ENCODE data around the gene ALDH5A1. TPM values are rescaled to one million over a fixed set of nuclear protein-coding genes. Genes with fewer than 3 reads are reported as not detected.

Gene ALDH5A1
- total and polyA plus RNA-seq, 2 of the 13 experiments (the other 11 are each of a cell fraction or from before 2014, with no cell fraction given): 12.8 to 32.5 TPM

DNA sequence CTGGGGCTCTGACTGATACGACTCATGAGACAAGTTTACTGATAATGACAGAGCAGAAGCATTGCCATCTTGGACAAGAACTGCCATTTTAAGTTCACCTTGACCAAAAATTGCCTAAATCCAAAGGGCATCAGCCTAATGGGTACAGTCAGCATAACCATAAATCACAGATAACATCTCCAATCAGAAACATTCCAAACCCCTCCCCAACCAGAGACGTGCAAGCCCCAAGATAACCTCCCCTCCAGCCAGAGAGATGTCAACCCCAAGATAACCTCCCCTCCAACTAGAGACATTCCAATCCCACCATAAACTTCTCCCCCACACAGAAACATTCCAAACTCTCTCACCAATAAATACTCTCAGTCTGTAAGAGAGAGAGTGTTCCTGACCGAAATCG lies 15.9 kb upstream of the ALDH5A1 start:
- no peak for DNase-seq (ENCODE audit: low spot score)
- ATAC-seq: no peak
- ChIA-PET POLR2A (interaction anchor here (3.1 kb wide), 1 partner anchor 16 kb away, joined by 7 read pairs; the partner anchor contains the start of gene ALDH5A1), CTCF (ENCODE audit: low intra/inter-chr PET ratio, low total read pairs) (no interaction called here)
- no TSS peak for BruUV-seq (replicated peaks)
- H3K27me3 ChIP-seq (ENCODE audit: control insufficient read depth in 1 of 2, insufficient read depth in 2 of 2, low read length in 2 of 2): no peaks in the 10 kb centered on the region
- no peak overlapping the region for H3K4me2 ChIP-seq (ENCODE audit: low read depth, low read length)
- no peaks in the 10 kb centered on the region for H3K79me2 ChIP-seq (ENCODE audit: insufficient read depth, low read length)
- no peak overlapping the region for H2AFZ ChIP-seq (ENCODE audit: low read length)
- H3K4me1 ChIP-seq (ENCODE audit: insufficient read depth, low read length): no peaks in the 10 kb centered on the region
- WGBS (ENCODE audit: low lambda C conversion rate): 92% methylated on average over 4 of the region's 4 CpGs
- in situ Hi-C loops (cut with HindIII; ENCODE audit: extremely low pct_ligation_motif_present, low pct_unique_long_range_greater_than_20kb): no loop called here
- no peak overlapping the region for H3K9ac ChIP-seq (ENCODE audit: insufficient read depth, low read depth, low read length)
- no peaks in the 10 kb centered on the region for H3K9me3 ChIP-seq (ENCODE audit: low read length)
- intact Hi-C loops (cut with micrococcal nuclease; ENCODE audit: unreplicated experiment): no loop called here
- H4K20me1 ChIP-seq (ENCODE audit: insufficient read depth, low read length): no peaks in the 10 kb centered on the region
- no peak overlapping the region for H3K4me3 ChIP-seq (replicated peaks in 1 of 3; ENCODE audit: insufficient read depth in 1 of 3, low read depth in 2 of 3, low read length in 3 of 3)
- no peak for FAIRE-seq
- H3K27ac ChIP-seq (ENCODE audit: extremely low read length, insufficient read depth, low read length): no peak overlapping the region
- H3K36me3 ChIP-seq (replicated peaks in 1 of 2; ENCODE audit: control insufficient read depth in 1 of 2, insufficient read depth in 2 of 2, low read length in 2 of 2): peaks cover 0 to 5% of the 10 kb centered on the region in 2 experiments; a peak in 2 of 5 replicates
- TF ChIP-seq, protein P1, sequence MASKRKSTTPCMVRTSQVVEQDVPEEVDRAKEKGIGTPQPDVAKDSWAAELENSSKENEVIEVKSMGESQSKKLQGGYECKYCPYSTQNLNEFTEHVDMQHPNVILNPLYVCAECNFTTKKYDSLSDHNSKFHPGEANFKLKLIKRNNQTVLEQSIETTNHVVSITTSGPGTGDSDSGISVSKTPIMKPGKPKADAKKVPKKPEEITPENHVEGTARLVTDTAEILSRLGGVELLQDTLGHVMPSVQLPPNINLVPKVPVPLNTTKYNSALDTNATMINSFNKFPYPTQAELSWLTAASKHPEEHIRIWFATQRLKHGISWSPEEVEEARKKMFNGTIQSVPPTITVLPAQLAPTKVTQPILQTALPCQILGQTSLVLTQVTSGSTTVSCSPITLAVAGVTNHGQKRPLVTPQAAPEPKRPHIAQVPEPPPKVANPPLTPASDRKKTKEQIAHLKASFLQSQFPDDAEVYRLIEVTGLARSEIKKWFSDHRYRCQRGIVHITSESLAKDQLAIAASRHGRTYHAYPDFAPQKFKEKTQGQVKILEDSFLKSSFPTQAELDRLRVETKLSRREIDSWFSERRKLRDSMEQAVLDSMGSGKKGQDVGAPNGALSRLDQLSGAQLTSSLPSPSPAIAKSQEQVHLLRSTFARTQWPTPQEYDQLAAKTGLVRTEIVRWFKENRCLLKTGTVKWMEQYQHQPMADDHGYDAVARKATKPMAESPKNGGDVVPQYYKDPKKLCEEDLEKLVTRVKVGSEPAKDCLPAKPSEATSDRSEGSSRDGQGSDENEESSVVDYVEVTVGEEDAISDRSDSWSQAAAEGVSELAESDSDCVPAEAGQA (IDR thresholded peaks at IDR 0.05; ENCODE audit: low read depth): no peak
- TF ChIP-seq, protein P1 (CRISPR knock-in tag; IDR thresholded peaks at IDR 0.05; ENCODE audit: borderline replicate concordance): no peak
- TF ChIP-seq ZNF746 (CRISPR knock-in tag; IDR thresholded peaks at IDR 0.05) (no peak), ZNF619 (CRISPR knock-in tag; IDR thresholded peaks at IDR 0.05) (no peak), RBAK (CRISPR knock-in tag; IDR thresholded peaks at IDR 0.05) (no peak), ZNF556 (CRISPR knock-in tag; IDR thresholded peaks at IDR 0.05; ENCODE audit: borderline replicate concordance) (no peak), WIZ (CRISPR knock-in tag; IDR thresholded peaks at IDR 0.05) (no peak), ZMYM3 (CRISPR knock-in tag; IDR thresholded peaks at IDR 0.05) (no peak), POGZ (CRISPR knock-in tag; IDR thresholded peaks at IDR 0.05) (no peak), MTA3 (CRISPR knock-in tag; IDR thresholded peaks at IDR 0.05) (no peak), HIVEP1 (CRISPR knock-in tag; IDR thresholded peaks at IDR 0.05) (no peak)
- TF ChIP-seq, protein P2, sequence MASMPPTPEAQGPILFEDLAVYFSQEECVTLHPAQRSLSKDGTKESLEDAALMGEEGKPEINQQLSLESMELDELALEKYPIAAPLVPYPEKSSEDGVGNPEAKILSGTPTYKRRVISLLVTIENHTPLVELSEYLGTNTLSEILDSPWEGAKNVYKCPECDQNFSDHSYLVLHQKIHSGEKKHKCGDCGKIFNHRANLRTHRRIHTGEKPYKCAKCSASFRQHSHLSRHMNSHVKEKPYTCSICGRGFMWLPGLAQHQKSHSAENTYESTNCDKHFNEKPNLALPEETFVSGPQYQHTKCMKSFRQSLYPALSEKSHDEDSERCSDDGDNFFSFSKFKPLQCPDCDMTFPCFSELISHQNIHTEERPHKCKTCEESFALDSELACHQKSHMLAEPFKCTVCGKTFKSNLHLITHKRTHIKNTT (CRISPR knock-in tag; IDR thresholded peaks at IDR 0.05): no peak
- TF ChIP-seq, protein P3, sequence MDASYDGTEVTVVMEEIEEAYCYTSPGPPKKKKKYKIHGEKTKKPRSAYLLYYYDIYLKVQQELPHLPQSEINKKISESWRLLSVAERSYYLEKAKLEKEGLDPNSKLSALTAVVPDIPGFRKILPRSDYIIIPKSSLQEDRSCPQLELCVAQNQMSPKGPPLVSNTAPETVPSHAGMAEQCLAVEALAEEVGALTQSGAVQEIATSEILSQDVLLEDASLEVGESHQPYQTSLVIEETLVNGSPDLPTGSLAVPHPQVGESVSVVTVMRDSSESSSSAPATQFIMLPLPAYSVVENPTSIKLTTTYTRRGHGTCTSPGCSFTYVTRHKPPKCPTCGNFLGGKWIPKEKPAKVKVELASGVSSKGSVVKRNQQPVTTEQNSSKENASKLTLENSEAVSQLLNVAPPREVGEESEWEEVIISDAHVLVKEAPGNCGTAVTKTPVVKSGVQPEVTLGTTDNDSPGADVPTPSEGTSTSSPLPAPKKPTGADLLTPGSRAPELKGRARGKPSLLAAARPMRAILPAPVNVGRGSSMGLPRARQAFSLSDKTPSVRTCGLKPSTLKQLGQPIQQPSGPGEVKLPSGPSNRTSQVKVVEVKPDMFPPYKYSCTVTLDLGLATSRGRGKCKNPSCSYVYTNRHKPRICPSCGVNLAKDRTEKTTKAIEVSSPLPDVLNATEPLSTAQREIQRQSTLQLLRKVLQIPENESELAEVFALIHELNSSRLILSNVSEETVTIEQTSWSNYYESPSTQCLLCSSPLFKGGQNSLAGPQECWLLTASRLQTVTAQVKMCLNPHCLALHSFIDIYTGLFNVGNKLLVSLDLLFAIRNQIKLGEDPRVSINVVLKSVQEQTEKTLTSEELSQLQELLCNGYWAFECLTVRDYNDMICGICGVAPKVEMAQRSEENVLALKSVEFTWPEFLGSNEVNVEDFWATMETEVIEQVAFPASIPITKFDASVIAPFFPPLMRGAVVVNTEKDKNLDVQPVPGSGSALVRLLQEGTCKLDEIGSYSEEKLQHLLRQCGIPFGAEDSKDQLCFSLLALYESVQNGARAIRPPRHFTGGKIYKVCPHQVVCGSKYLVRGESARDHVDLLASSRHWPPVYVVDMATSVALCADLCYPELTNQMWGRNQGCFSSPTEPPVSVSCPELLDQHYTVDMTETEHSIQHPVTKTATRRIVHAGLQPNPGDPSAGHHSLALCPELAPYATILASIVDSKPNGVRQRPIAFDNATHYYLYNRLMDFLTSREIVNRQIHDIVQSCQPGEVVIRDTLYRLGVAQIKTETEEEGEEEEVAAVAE (CRISPR knock-in tag; IDR thresholded peaks at IDR 0.05; ENCODE audit: borderline replicate concordance): no peak
- TF ChIP-seq, protein P4, sequence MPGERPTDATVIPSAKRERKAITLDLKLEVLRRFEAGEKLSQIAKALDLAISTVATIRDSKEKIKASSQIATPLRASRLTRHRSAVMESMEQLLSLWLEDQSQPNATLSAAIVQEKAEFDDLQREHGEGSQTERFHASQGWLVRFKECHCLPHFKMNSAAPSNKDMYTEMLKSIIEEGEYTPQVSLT (CRISPR knock-in tag; IDR thresholded peaks at IDR 0.05; ENCODE audit: borderline replicate concordance, low read depth): no peak

All from HepG2 (cell line).